Islet of Langerhans (tissue), 1 donor: Measurements from ENCODE around the gene SGK1.
A peak's percentile ranks its signal among the peaks of the same experiment; 100 is the strongest.

Experiments
- FAIRE-seq: peaks from one replicate; lab custom pipeline; 2011; peaks lifted over from hg19 to GRCh38; lab: Jason Lieb, UNC

Gene SGK1

GRCh38 chr6:134168590-134169208 is 149.2 kb downstream of the SGK1 start:
- FAIRE-seq: no peak

DNA sequence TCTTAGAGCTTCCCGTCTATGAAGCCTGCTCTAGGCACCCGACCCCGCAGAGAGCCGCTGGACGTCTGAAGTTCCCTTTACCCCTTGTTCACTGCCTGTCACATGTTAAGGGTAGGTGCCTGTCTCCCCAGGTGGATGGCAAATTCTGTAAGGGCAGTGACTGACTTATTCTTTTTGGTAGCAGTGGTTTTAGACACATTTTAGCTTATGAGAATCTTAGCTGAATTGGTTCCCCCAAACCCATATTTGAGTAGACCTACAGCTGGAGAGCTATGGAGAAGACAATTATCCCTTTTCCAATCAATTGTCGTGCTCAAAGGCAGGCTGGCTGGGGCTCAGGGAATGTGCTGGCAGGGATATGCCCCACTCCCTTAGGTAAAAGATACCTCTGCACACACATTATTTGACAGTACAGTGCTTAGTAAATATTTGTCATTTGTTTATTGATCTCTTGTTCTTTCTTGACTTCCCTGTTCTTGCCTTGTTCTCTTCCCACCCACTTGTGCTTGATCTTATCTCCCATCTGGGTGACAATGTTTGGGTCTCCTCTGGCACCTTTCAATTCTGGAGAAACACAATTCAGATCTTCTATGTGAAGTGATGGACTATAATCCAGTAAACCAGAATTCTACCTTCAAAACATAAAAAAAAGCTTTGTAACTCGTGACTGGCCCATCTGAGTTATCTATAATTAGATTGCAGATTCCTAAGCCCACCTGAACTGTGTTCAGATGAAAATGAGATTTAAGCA is 151.2 kb downstream of the SGK1 start:
- no peak for FAIRE-seq

- no peak for FAIRE-seq
Measured at GRCh38 chr6:134165561-134166201, 152.2 kb downstream of the SGK1 start.

- FAIRE-seq: no peak
Measured at GRCh38 chr6:134164300-134164699, 153.6 kb downstream of the SGK1 start.

DNA sequence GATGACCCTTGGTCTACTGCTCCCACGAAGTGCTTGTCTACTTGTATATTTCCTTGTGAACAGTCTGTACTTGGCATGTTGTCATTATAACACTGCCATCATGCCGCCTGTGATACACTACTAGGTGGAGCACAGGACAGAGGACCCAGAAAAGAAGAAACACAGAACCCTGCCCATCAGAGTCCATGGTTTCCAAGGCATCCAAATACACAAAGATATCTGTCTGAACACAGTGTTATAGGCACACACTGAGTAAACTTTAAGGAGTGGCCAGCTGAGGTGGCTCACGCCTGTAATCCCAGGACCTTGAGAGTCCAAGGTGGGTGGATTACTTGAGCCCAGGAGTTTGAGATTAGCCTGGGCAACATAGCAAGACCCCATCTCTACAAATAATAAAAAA is 155.0 kb downstream of the SGK1 start:
- no peak for FAIRE-seq

GRCh38 chr6:134161041-134161440 is 156.9 kb downstream of the SGK1 start:
- FAIRE-seq: no peak

DNA sequence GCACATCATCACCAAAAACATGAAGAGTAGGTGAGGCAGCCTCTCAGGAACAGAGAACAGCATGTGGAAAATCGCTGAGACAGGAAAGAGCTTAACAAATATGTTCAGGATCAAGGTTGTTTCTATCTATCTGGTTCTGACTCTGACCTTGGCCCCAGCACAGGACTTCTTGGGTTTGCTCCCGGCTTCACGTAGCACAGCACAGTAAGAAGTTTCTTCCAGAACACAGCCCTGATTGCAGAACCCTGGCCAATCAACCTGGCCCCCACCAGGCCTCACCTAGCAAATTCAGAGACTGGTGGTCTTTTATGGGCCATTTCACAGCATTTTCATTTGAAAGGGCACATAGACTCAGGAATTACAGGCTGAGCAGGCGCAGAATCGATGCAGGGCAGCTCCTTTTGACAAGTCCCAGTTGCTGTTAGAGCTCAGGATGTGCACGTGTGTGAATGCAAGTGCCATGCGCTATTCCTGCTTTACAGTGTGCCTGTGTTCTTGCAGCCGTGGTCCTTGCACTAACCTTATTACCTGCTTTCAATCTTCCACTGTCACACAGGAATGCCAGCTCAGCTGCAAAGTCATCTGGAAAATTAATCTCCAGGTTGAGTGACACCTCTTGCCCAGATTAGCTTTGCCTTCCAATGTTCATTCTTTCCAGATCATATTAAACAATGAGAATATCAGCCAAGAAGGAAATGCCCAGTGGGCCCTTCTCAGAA is 165.0 kb downstream of the SGK1 start:
- no peak for FAIRE-seq

DNA sequence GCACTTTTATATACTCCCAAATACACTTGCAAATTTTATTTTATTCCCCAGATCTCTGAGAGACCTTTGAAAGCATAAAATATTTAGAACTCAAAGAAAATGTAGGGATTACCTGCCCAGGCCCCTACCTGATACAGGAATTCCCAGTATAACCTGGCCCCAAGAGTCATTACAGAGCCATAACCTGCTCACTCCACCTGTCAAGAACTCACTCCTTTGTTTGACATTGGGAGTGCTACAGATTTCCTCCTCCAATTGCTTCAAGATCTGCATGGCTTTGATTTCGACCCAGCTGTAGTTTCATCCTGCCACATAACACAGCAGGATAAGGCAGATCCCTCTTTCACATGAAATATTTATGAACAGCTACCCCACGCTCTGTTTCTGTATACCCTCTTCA is 169.3 kb downstream of the SGK1 start:
- FAIRE-seq: no peak

DNA sequence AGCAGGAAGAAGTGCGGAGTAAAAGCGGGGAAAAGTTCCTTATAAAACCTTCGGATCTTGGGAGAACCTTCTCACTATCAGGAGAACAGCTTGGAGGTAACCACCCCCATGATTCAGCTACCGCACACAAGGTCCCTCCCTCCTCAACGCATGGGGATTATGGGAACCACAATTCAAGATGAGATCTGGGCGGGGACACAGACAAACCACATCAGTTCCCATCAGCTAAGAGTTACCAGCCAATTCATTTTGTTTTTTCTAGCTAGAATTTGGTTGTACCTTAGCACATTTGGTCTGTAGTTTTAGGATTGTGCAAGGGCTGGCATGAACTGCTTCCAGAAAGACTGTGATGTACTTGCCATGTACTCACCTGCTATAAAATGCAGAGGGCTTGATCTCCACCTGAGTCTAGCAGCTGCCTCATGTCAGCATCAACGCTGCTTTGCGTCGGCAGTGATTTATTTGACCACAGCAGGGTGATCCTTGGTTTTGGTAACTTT is 170.8 kb downstream of the SGK1 start:
- no peak for FAIRE-seq

DNA sequence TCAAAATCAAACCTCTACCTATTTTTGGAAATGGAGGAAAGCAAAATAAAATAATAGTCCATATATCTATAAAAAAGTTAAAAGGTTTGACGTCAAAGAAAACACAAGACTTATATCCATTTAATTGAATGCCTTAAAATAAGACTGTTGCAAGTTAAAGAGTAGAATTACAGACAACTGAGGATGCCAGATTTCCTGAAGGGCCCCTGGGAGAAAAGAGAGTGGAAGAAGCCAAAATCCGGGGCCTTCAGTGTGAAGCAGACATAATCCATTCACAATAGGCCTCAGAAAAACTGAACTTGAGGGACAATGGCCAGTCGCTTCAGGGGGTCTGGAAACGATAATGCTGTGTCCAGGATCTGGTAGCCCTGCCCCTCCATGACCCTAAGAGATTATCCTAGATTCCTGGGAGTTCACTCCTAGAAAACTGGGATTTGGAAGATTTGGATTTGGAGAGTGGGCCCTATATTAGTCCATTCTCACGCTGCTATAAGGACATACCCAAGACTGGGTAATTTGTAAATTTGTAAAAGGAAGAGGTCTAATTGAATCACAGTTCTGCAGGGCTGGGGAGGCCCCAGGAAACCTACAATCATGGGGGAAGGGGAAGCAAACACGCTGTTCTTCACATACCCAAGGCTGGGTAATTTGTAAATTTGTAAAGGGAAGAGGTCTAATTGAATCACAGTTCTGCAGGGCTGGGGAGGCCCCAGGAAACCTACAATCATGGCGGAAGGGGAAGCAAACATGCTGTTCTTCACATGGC is 171.5 kb downstream of the SGK1 start:
- no peak for FAIRE-seq

GRCh38 chr6:134145786-134146185 is 172.1 kb downstream of the SGK1 start:
- FAIRE-seq: peak; percentile 5

- no peak for FAIRE-seq
Measured at GRCh38 chr6:134138226-134138975, 179.5 kb downstream of the SGK1 start.

- no peak for FAIRE-seq
Measured at GRCh38 chr6:134134654-134135053, 183.3 kb downstream of the SGK1 start.

- FAIRE-seq: peak; percentile 21
Measured at GRCh38 chr6:134132494-134133141, 185.3 kb downstream of the SGK1 start.

GRCh38 chr6:134131530-134132139 is 186.3 kb downstream of the SGK1 start:
- FAIRE-seq: no peak

GRCh38 chr6:134128146-134128545 is 189.8 kb downstream of the SGK1 start:
- FAIRE-seq: no peak

GRCh38 chr6:134123666-134124208 is 194.2 kb downstream of the SGK1 start:
- FAIRE-seq: peak; percentile 91

- FAIRE-seq: no peak
Measured at GRCh38 chr6:134122775-134123174, 195.1 kb downstream of the SGK1 start.

DNA sequence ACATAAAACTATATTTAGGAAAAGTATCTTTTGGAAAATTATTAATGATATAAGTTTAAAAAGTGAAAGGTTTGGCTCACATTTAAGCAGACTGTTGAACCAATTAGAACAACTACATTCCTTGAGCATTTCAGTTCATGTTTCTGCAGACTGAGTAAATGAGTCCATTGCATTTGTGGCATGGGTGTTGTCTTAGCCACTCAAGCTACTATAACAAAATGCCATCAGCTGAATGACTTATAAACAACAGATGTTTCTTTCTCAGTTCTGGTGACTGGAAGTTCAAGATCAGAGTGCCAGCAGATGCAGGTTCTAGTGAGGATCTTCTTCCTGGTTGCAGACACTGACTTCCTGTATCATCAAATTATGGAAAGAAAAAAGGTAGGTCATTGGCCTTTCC is 198.4 kb downstream of the SGK1 start:
- no peak for FAIRE-seq
